Mesenchymal stem cell (in vitro differentiated cells and primary cell): ENCODE results near the gene RGS12.

Experiments
- DNase-seq: peaks from one replicate; pipeline ENCODE4 v3.0.0-alpha.2; 2013
- H2AFZ ChIP-seq: one replicate; pipeline ENCODE4 v1.6.1; 2013; ENCODE audit warnings: low read depth, mild to moderate bottlenecking, control low read depth, inconsistent platforms, low read length, moderate library complexity
- H2AK5ac ChIP-seq: 2 replicates; pipeline ENCODE4 v1.6.1; 2013; ENCODE audit warnings: low read length, moderate library complexity, mild to moderate bottlenecking, inconsistent platforms; ENCODE audit not compliant: severe bottlenecking
- H2BK120ac ChIP-seq: one replicate; pipeline ENCODE4 v1.6.1; 2013; ENCODE audit warnings: low read depth, mild to moderate bottlenecking, inconsistent platforms, low read length, moderate library complexity
- H2BK12ac ChIP-seq, 2 experiments: one replicate each; pipeline ENCODE4 v1.6.1; 2013; ENCODE audit warnings: inconsistent platforms in 2 of 2, low read length in 2 of 2, mild to moderate bottlenecking in 2 of 2, moderate library complexity in 2 of 2, control low read depth in 1 of 2
- H2BK15ac ChIP-seq: one replicate; pipeline ENCODE4 v1.6.1; 2013; ENCODE audit warnings: mild to moderate bottlenecking, low read depth, inconsistent platforms; ENCODE audit not compliant: poor library complexity, severe bottlenecking
- H2BK5ac ChIP-seq: 2 replicates; pipeline ENCODE4 v1.6.1; 2013; ENCODE audit warnings: low read depth, mild to moderate bottlenecking, low read length, control low read depth, inconsistent platforms; ENCODE audit not compliant: poor library complexity, severe bottlenecking
- H3K14ac ChIP-seq, 2 experiments: one replicate each; pipeline ENCODE4 v1.6.1; 2013; ENCODE audit warnings: inconsistent platforms in 2 of 2, low read length in 2 of 2, control low read depth in 1 of 2, mild to moderate bottlenecking in 1 of 2, moderate library complexity in 1 of 2
- H3K18ac ChIP-seq, 2 experiments: one replicate each; pipeline ENCODE4 v1.6.1; 2013; ENCODE audit warnings: inconsistent platforms in 2 of 2, low read length in 2 of 2, control low read depth in 1 of 2, low read depth in 1 of 2, mild to moderate bottlenecking in 1 of 2
- H3K23ac ChIP-seq, 2 experiments: one replicate each; pipeline ENCODE4 v1.6.1; 2013; ENCODE audit warnings: inconsistent platforms in 2 of 2, low read length in 2 of 2, mild to moderate bottlenecking in 2 of 2, moderate library complexity in 2 of 2, control low read depth in 1 of 2
- H3K27ac ChIP-seq: 2 replicates; pipeline ENCODE4 v1.5.1; 2013; ENCODE audit warnings: mild to moderate bottlenecking, moderate library complexity, low read length, control low read depth, inconsistent platforms; ENCODE audit not compliant: poor library complexity, severe bottlenecking
- H3K27me3 ChIP-seq, 2 experiments: 2 replicates each; pipeline versions ENCODE4 v1.6.1 to v1.7.0; 2013; ENCODE audit warnings: low read length in 2 of 2, mild to moderate bottlenecking in 2 of 2, moderate library complexity in 2 of 2, control low read depth in 1 of 2, inconsistent platforms in 1 of 2; ENCODE audit not compliant: control insufficient read depth in 1 of 2, insufficient read depth in 1 of 2
- H3K36me3 ChIP-seq, 2 experiments: 2 replicates each; pipeline versions ENCODE4 v1.6.1 to v1.7.0; 2013; ENCODE audit warnings: low read length in 2 of 2, control low read depth in 1 of 2, inconsistent platforms in 1 of 2, low read depth in 1 of 2, mild to moderate bottlenecking in 1 of 2; ENCODE audit not compliant: insufficient read depth in 2 of 2, control insufficient read depth in 1 of 2
- H3K4ac ChIP-seq, 2 experiments: one replicate each; pipeline ENCODE4 v1.6.1; 2013; ENCODE audit warnings: inconsistent platforms in 2 of 2, low read length in 2 of 2, mild to moderate bottlenecking in 2 of 2, moderate library complexity in 2 of 2, control low read depth in 1 of 2, low read depth in 1 of 2
- H3K4me1 ChIP-seq: 2 replicates; pipeline ENCODE4 v1.6.1; 2013; ENCODE audit warnings: low read depth, low read length, control low read depth; ENCODE audit not compliant: control insufficient read depth, insufficient read depth
- H3K4me2 ChIP-seq: 2 replicates; pipeline ENCODE4 v1.6.1; 2013; ENCODE audit warnings: low read length, mild to moderate bottlenecking, inconsistent platforms; ENCODE audit not compliant: poor library complexity, severe bottlenecking
- H3K4me3 ChIP-seq, 2 experiments: 2 replicates each; pipeline versions ENCODE4 v1.5.1 to v1.7.0; 2013; ENCODE audit warnings: low read length in 2 of 2, mild to moderate bottlenecking in 2 of 2, control low read depth in 1 of 2, low read depth in 1 of 2; ENCODE audit not compliant: insufficient read depth in 1 of 2
- H3K79me1 ChIP-seq: replicated peaks from 2 replicates; pipeline ENCODE4 v1.6.1; 2013; ENCODE audit warnings: mild to moderate bottlenecking, control low read depth, low read length, inconsistent platforms; ENCODE audit not compliant: poor library complexity, severe bottlenecking
- H3K9ac ChIP-seq: 2 replicates; pipeline ENCODE4 v1.7.0; 2013; ENCODE audit warnings: mild to moderate bottlenecking, low read length, moderate library complexity
- H3K9me3 ChIP-seq: 2 replicates; pipeline ENCODE4 v1.7.0; 2013; ENCODE audit warnings: mild to moderate bottlenecking, low read length; ENCODE audit not compliant: control insufficient read depth
- H4K8ac ChIP-seq: one replicate; pipeline ENCODE4 v1.6.1; 2013; ENCODE audit warnings: inconsistent platforms, mild to moderate bottlenecking, low read length, moderate library complexity
- H4K91ac ChIP-seq: one replicate; pipeline ENCODE4 v1.6.1; 2013; ENCODE audit warnings: mild to moderate bottlenecking, low read length, inconsistent platforms
- WGBS: methylation state at CpG from one replicate; pipeline ENCODE4 v1.1.7; 2013; ENCODE audit warnings: mixed read lengths; 5-methylcytosine and 5-hydroxymethylcytosine counted together

Gene RGS12

GRCh38 chr4:3250956-3251690, 41.7 kb upstream of the RGS12 start:
- Histone ChIP-seq H3K23ac (no peak overlapping the region), H2BK120ac (no peak overlapping the region), H3K36me3 (peaks cover 0 to 30% of the 10 kb centered on the region in 2 experiments), H3K9ac (no peak overlapping the region), H3K4ac (no peak overlapping the region), H2AFZ (no peak overlapping the region), H3K27me3 (no peaks in the 10 kb centered on the region), H3K14ac (peak overlapping the region in 1 of 2 experiments; percentile 74), H4K8ac (no peak overlapping the region), H4K91ac (no peak overlapping the region), H3K79me1 (no peaks in the 10 kb centered on the region), H2AK5ac (no peak overlapping the region), H3K18ac (no peak overlapping the region), H2BK5ac (no peak overlapping the region), H3K4me1 (peaks cover 26% of the 10 kb centered on the region), H3K4me3 (no peak overlapping the region), H3K27ac (no peak overlapping the region), H2BK15ac (no peak overlapping the region), H3K4me2 (no peak overlapping the region), H3K9me3 (no peaks in the 10 kb centered on the region), H2BK12ac (no peak overlapping the region)
- WGBS: 85% methylated on average over 17 of the region's 19 CpGs
- DNase-seq: no peak

GRCh38 chr4:3251691-3252479, 40.9 kb upstream of the RGS12 start:
- Histone ChIP-seq H2BK12ac (no peak overlapping the region), H2BK5ac (no peak overlapping the region), H3K9ac (no peak overlapping the region), H3K79me1 (no peaks in the 10 kb centered on the region), H2AK5ac (no peak overlapping the region), H2BK120ac (no peak overlapping the region), H4K91ac (no peak overlapping the region), H3K36me3 (peaks cover 0 to 37% of the 10 kb centered on the region in 2 experiments), H2BK15ac (no peak overlapping the region), H2AFZ (no peak overlapping the region), H4K8ac (no peak overlapping the region), H3K14ac (no peak overlapping the region), H3K27ac (no peak overlapping the region), H3K23ac (no peak overlapping the region), H3K4ac (no peak overlapping the region), H3K4me1 (peaks cover 21% of the 10 kb centered on the region), H3K4me3 (peak overlapping the region in 1 of 2 experiments; percentile 38), H3K9me3 (no peaks in the 10 kb centered on the region), H3K4me2 (no peak overlapping the region), H3K27me3 (no peaks in the 10 kb centered on the region), H3K18ac (no peak overlapping the region)
- DNase-seq: no peak
- 91% methylated on average over 11 of the region's 11 CpGs for WGBS

- no peak overlapping the region for H2BK15ac ChIP-seq
- no peak for DNase-seq
- H2AFZ ChIP-seq: no peak overlapping the region
- H3K9ac ChIP-seq: no peak overlapping the region
- H3K4ac ChIP-seq: no peak overlapping the region
- H3K79me1 ChIP-seq: no peaks in the 10 kb centered on the region
- no peak overlapping the region for H2BK5ac ChIP-seq
- no peak overlapping the region for H4K91ac ChIP-seq
- no peak overlapping the region for H3K14ac ChIP-seq
- peaks cover 18% of the 10 kb centered on the region for H3K4me1 ChIP-seq
- no peak overlapping the region for H3K4me2 ChIP-seq
- no peak overlapping the region for H2BK120ac ChIP-seq
- H3K9me3 ChIP-seq: no peaks in the 10 kb centered on the region
- H3K23ac ChIP-seq: no peak overlapping the region
- H3K27ac ChIP-seq: no peak overlapping the region
- WGBS: no CpG with 5 or more reads among the region's 3 CpGs
- no peak overlapping the region for H2BK12ac ChIP-seq
- H4K8ac ChIP-seq: no peak overlapping the region
- H3K27me3 ChIP-seq: no peaks in the 10 kb centered on the region
- H3K18ac ChIP-seq: no peak overlapping the region
- H3K4me3 ChIP-seq: no peak overlapping the region
- H3K36me3 ChIP-seq: peaks cover 0 to 37% of the 10 kb centered on the region in 2 experiments
- H2AK5ac ChIP-seq: no peak overlapping the region
Measured at GRCh38 chr4:3252480-3252828, 40.4 kb upstream of the RGS12 start.

GRCh38 chr4:3252831-3253641, 39.8 kb upstream of the RGS12 start:
- Histone ChIP-seq H3K36me3 (peaks cover 0 to 40% of the 10 kb centered on the region in 2 experiments), H3K27ac (no peak overlapping the region), H4K91ac (no peak overlapping the region), H3K23ac (no peak overlapping the region), H3K4me3 (no peak overlapping the region), H2BK15ac (no peak overlapping the region), H3K4ac (no peak overlapping the region), H3K9me3 (no peaks in the 10 kb centered on the region), H3K27me3 (no peaks in the 10 kb centered on the region), H2BK120ac (no peak overlapping the region), H3K18ac (no peak overlapping the region), H2AFZ (no peak overlapping the region), H3K14ac (no peak overlapping the region), H2BK5ac (no peak overlapping the region), H4K8ac (no peak overlapping the region), H3K79me1 (no peaks in the 10 kb centered on the region), H3K4me2 (no peak overlapping the region), H2BK12ac (no peak overlapping the region), H3K9ac (no peak overlapping the region), H2AK5ac (no peak overlapping the region), H3K4me1 (peaks cover 20% of the 10 kb centered on the region)
- DNase-seq: no peak
- 93% methylated on average over 38 of the region's 38 CpGs for WGBS
